Activated CD4-positive, alpha-beta T cell treated with anti-CD3 and anti-CD28 coated beads, Interleukin-2, Interleukin-4, amounts not matched to agents 100 ng/mL and 50 ng/mL, durations not matched to agents 16 hours and 8 hours (primary cell): ENCODE results near the gene FIGN.

Source experiments
- DNase-seq: peaks from one replicate; pipeline ENCODE4 v3.0.0-alpha.2; 2020; ENCODE audit warnings: low spot score

Gene FIGN

GRCh38 chr2:163708265-163708664 lies 27.5 kb downstream of the FIGN start:
- DNase-seq: no peak

- no peak for DNase-seq
Observed at GRCh38 chr2:163703386-163703785, 32.4 kb downstream of the FIGN start.

- DNase-seq: no peak
Observed at GRCh38 chr2:163701399-163702195, 34.2 kb downstream of the FIGN start.

- DNase-seq: no peak
Observed at GRCh38 chr2:163698857-163699256, 37.0 kb downstream of the FIGN start.

- no peak for DNase-seq
Observed at GRCh38 chr2:163697846-163698637, 37.8 kb downstream of the FIGN start.

GRCh38 chr2:163697429-163697828 lies 38.4 kb downstream of the FIGN start:
- DNase-seq: no peak

- DNase-seq: no peak
Observed at GRCh38 chr2:163693484-163693883, 42.3 kb downstream of the FIGN start.

GRCh38 chr2:163692611-163693482 lies 43.0 kb downstream of the FIGN start:
- DNase-seq: no peak

- DNase-seq: no peak
Observed at GRCh38 chr2:163692081-163692480, 43.7 kb downstream of the FIGN start.

GRCh38 chr2:163690896-163691295 lies 44.9 kb downstream of the FIGN start:
- no peak for DNase-seq

- no peak for DNase-seq
Observed at GRCh38 chr2:163687217-163687616, 48.6 kb downstream of the FIGN start.

GRCh38 chr2:163686289-163686688 lies 49.5 kb downstream of the FIGN start:
- DNase-seq: no peak

- DNase-seq: no peak
Observed at GRCh38 chr2:163682695-163683094, 53.1 kb downstream of the FIGN start.

GRCh38 chr2:163681745-163682144 lies 54.1 kb downstream of the FIGN start:
- DNase-seq: no peak

- DNase-seq: no peak
Observed at GRCh38 chr2:163675388-163675787, 60.4 kb downstream of the FIGN start.

- no peak for DNase-seq
Observed at GRCh38 chr2:163673522-163673921, 62.3 kb downstream of the FIGN start.

GRCh38 chr2:163670929-163671328 lies 64.9 kb downstream of the FIGN start:
- no peak for DNase-seq

GRCh38 chr2:163669506-163669905 lies 66.3 kb downstream of the FIGN start:
- no peak for DNase-seq

GRCh38 chr2:163667064-163667887 lies 68.5 kb downstream of the FIGN start:
- no peak for DNase-seq

- DNase-seq: no peak
Observed at GRCh38 chr2:163665817-163666216, 70.0 kb downstream of the FIGN start.

GRCh38 chr2:163665051-163665450 lies 70.8 kb downstream of the FIGN start:
- DNase-seq: no peak

GRCh38 chr2:163664610-163665009 lies 71.2 kb downstream of the FIGN start:
- DNase-seq: no peak
